ENCODE measurements around the gene VAT1.
"Not testable (repeated sequence)": the region's sequence is repeated elsewhere in the genome, so short reads cannot be mapped to it uniquely, and the experiment has no call there.

Gene VAT1

DNA sequence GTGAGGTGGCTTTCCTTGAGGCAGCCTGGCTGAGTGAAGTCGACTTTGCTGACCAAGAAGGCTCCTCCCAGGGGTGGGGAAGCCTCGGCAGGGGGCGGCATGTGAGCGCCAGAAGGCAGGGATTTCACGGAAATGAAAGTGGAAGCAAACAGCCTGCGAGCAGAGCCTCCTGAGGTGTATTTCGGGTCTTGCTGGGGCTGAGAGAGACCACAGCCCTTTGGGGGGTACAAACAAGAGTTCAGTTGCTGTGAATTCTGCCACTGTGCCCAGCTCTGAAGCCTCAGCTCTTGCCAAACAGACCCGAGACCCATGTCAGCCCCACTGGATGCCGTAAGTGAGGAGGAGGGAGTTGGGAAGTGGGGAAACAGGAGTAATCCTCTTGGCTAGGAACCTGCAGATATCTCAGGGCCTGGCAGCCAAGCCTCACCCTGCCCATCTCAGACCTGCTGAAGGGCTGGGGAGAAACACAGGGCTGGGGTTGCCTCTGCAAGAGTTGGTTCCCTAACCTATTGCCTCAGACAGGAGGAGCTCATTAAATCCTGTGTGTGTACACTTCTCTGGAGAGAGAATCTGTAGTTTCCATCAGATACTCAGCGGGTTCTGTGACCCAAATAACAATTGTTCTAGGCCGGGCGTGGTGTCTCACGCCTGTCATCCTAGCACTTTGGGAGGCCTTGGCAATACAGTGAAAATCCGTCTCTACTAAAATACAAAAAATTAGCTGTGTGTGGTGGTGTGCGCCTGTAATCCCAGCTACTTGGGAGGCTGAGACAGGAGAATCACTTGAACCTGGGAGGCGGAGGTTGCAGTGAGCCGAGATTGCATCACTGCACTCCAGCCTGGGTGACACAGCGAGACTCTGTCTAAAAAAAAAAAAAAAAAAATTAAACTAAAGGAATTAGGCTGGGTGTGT lies 15.3 kb downstream of the VAT1 start, which contains the start of gene IFI35:
IFI35 (plus strand) TSS at position 146 of the 913 bp plus-strand sequence; CDS start at position 310, 164 bp downstream.
- peak; percentile 95 for DNase-seq

DNA sequence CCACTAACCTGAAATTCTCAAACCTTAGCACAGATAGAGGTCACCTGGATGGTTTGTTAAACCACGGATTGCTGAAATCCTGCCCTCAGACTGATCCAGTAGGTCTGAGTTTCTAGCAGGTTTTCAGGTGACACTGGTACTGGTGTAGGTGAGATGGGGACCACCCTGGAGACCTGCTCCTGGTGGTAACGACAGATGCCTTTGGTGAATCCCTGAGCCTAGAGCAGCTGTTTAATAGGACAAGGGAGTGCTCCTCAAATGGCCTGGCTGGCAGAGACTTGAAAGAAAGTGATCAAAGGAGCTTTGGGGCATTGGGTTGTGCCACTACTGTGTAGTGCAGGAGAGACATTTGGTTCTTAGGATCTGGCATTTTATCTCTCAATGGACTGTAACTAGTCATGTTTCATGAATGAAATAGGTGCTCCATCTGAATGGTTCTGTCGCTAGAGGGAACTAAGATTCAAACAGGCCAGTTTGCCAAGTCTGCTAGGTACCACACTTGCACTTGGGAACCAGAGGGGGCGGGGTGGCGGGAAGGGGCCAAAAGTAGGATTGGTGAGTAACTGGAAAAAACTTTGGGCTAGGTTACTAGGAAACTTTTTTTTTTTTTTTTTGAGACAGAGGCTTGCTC lies 18.5 kb downstream of the VAT1 start:
- DNase-seq, result no peak

GRCh38 chr17:43000894-43001293 lies 21.3 kb downstream of the VAT1 start:
- not testable (repeated sequence) for DNase-seq

DNA sequence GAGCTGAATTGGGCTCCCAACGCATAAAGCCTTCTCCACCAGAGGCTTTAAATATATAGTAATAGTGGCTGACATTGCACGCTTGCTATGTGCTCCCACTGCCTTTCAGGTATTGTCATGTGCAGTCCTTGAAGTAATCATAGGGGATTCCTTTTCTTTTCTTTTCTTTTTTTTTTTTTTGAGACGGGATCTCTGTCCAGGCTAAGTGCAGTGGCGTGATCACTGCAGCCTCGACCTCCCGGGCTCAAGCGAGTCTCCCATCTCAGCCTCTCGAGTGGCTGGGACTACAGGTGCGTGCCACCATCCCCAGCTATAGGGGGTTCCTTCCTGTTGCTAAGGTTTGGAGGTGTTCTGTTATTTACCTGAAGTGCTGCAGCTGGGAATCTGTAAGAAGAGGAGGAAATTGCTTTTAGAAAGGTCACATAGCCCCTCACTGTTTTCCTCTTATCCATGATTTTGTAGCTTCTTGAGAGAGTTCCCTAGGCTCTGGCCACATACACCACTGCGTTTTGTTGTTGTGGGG lies 23.1 kb downstream of the VAT1 start:
- DNase-seq, result no peak

DNA sequence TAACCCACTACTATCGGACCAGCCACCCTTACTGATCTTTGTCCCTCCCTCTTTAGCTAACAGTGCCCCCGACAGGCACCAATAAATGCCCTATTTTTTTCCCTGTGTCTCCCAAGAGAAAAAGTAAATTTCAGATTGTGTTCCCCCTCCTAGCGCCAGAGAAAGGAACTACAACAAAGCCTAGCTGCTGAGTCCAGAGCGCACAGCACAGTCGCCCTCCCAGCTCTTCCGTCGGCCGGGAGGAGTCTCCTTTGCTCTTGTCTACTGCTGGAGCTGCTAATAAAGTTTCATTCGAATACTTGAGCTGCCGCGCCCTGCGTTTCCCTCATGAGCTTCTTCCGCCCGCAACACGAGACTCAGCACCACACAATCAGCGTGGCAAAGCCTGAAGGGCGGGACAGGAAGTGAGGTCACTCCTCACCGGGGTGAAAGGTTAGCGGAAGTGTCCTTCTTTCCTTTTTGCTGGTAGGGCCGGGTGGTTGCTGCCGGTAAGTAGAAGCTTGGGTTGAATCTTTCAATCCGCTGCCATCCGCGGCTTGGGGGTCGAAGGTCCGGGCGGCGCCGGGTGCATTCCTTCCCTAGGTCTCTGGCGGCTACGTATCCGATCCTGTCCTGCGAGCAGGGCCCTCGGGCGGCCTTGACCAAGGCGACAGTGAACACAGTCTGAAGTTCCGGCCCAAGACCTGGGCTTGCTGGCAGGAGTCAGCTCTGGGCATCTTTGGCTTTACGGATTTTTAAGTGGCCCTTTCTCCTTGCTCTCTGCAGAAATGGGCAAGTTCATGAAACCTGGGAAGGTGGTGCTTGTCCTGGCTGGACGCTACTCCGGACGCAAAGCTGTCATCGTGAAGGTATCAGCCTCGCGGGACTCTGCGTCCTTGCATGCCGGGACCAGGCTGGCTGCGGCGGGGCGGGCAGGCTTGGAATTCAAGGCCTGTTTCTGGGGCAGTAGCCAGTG lies 23.9 kb downstream of the VAT1 start, which contains the start of gene RPL27:
RPL27 (plus strand) TSS at position 436 of the 955 bp plus-strand sequence; CDS start at position 768, 332 bp downstream.
- DNase-seq, result peak; percentile 97 to 100 (median 99)

GRCh38 chr17:42997390-42997983 lies 24.7 kb downstream of the VAT1 start:
- DNase-seq, result no peak

- not testable (repeated sequence) for DNase-seq
Observed at GRCh38 chr17:42993913-42994312, 28.3 kb downstream of the VAT1 start.

- DNase-seq, result no peak
Observed at GRCh38 chr17:42992872-42993271, 29.3 kb downstream of the VAT1 start.

DNA sequence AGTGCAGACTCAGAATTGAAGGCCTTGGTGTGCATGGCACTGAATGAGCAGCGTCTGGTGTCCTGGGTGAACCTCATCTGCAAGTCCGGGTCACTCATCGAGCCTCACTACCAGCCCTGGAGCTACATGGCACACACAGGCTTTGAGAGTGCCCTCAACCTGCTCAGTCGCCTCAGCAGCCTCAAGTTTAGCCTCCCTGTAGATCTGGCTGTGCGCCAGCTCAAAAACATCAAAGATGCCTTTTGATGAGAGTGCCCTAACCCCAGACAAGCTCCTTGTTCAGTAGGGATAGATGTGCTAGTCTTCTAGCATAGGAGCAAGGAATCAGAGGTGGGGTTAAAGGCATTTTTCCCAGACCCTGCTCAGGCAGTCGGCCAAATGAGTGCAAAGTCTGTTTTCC lies 30.7 kb downstream of the VAT1 start:
- DNase-seq, result no peak

DNA sequence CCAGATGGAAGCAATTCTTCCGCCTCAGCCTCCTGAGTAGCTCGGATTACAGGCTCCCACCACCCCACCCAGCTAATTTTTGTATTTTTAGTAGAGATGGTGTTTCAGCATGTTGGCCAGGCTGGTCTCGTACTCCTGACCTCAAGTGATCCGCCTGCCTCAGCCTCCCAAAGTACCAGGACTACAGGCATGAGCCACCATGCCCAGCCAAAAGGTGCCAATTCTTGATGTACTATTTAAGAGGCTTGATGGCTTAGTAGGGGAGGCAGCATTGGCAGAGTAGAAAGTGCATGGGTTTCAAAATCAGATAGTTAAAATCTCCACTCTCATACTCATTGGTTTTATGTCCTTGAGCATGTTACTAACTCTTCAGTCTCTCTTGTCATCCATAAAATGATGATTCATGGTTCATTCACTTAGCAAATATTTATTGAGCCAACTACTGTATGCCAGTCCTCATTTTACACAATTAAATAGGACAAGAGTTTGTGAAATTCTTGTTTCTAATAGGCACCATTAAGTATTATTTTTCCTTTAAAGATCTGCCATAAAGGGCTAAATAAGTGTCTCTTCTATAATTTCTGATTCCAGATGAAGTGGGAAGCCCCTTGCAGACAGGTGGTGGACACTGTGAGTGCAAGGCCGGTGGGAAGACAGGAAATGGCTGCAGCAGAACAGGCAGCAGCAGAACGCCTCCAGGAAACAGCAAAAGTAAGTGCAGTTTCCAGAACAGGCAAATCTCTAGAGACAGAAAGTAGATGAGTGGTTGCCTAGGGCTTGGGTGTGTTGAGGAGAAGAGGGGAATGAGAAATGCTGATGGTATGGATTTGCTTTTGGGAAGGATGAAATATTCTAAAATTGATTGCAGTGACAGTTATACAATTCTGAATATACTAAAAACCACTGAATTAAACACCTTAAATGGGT lies 32.2 kb downstream of the VAT1 start:
- no peak for DNase-seq

DNA sequence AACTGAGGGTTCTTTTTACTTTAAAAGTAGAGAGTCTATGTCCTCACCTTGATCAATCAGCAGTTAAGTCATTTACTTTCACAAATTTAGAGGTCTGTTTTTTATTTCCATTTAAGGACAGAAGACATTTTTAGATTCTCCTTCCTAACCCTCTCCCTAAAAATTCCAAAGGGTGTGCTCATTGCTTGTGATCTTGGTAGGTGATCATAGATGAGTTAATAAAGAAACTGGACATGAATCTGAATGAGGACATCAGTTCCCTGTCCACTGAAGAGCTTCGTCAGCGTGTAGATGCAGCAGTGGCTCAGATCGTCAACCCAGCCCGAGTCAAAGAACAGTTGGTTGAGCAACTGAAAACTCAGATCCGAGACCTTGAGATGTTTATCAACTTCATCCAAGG lies 33.0 kb downstream of the VAT1 start:
- DNase-seq, result no peak

- DNase-seq, result peak; percentile 81 to 89 (median 85)
Observed at GRCh38 chr17:42985225-42985624, 37.0 kb downstream of the VAT1 start.

- DNase-seq, result no peak
Observed at GRCh38 chr17:42982266-42982665, 39.9 kb downstream of the VAT1 start.

GRCh38 chr17:42980766-42981397 lies 41.3 kb downstream of the VAT1 start:
- DNase-seq, result peak in 2 of 3 donors; percentile 36 to 40

- DNase-seq, result peak; percentile 90 to 97 (median 95)
Observed at GRCh38 chr17:42980274-42980765, 41.9 kb downstream of the VAT1 start, which contains the start of gene RUNDC1. Gene RUNDC1, plus strand, starts transcription at chr17:42980565. Its CDS starts 12 bp downstream, at chr17:42980577.

DNA sequence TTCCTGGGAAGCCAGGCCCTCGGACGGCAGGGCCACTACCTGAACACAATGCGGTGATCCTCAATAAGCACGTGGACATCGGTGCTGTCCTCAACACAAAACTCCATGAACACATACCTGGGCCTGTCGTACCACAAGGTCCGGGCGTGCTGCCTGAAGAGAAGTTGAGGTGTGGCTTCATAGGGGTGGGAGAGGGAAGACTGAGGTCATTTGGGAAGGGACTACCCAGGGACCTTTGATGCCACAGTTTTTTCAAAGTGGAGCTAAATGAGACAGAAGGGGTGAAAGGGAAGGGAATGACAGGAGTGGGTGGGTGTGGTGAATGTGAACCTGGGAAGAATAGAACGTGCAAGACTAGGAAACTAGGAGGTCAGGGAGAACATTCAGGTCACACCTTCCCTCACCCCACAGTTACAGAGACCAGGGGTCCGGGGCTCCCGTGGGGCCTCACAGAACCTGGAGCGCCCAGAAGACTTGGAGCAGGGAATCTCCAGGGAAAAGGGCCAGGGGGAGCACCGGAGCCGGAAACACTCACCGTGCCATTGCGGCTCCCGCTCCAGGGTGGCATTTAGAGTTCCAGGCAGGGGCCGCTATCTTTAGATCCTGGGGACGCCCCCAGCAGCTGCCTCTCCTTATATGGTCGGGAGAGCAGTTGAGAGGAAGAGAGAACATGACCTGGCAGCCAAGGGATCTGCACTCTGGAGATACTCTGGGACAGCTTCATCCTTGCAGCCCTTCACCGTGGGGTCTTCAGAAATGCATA lies 42.5 kb downstream of the VAT1 start, which contains the start of gene PTGES3L:
PTGES3L (minus strand) TSS at position 570 of the 763 bp plus-strand sequence; CDS start at position 543, 27 bp downstream.
- DNase-seq, result peak; percentile 20 to 51 (median 49)

DNA sequence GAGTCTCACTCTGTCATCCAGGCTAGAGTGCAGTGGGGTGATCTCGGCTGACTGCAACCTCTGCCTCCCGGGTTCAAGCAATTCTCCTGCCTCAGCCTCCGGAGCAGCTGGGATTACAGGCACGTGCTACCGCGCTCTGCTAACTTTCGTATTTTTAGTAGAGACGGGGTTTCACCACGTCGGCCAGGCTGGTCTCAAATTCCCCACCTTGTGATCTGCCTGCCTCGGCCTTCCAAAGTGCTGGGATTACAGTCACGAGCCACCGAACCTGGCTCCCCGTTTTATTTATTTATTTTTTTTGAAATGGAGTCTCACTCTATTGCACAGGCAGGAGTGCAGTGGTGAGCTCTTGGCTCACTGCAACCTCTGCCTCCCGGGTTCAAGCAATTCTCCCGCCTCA lies 46.5 kb downstream of the VAT1 start:
- not testable (repeated sequence) for DNase-seq

DNA sequence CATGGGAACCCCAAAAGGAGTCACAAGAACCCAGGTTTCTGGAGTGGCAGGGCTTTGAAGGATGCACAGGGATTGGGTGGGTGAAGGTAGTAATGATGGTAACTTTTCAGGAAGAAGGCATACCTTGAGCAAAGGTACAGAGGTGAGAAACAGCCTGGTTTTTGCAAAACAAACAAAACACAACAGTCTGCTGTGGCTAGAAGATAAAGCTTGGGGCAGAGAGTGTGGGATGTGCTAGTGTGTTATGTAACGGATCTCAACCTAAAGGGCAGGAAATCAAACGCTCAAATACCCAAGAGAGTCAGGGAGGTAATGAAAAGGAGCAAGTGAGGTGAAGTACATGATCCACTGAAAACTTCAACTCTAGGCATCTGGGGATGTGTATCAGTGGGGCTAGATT lies 46.9 kb downstream of the VAT1 start:
- DNase-seq, result no peak

DNA sequence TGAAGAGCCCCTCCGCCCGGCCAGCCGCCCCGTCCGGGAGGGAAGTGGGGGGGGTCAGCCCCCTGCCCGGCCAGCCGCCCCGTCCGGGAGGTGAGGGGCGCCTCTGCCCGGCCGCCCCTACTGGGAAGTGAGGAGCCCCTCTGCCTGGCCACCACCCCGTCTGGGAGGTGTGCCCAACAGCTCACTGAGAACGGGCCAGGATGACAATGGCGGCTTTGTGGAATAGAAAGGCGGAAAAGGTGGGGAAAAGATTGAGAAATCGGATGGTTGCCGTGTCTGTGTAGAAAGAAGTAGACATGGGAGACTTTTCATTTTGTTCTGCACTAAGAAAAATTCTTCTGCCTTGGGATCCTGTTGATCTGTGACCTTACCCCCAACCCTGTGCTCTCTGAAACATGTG lies 48.9 kb downstream of the VAT1 start:
- not testable (repeated sequence) for DNase-seq

All from suppressor macrophage treated with lipopolysaccharide for 1 hour (primary cell).